ENCODE data around the gene MCCD1.
"Not testable (repeated sequence)": the region's sequence is repeated elsewhere in the genome, so short reads cannot be mapped to it uniquely, and the experiment has no call there.

Gene MCCD1

DNA sequence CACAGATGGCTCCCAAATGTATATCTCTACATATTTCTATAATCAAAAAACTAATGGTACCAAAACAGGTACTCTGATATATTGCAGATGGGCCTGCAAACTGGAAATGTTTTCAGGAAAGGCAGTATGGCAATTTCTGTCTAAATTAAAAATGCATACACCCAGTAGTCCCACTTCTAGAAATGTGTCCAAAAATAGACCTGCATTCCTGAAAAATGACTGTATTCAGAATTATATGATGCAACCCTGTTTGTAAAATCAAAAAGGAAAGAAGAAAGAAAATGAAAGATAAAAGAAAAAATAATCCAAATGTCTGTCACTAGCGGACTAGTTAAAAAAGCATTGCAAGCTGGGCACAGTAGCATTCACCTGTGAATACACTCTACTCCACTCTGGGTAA, 43.7 kb upstream of the MCCD1 start:
- H3K27me3 ChIP-seq (ENCODE audit: insufficient read depth, low read depth, severe bottlenecking): no peaks in the 10 kb centered on the region
- no peak overlapping the region for H3K4me3 ChIP-seq (ENCODE audit: low read depth, low read length)
- TF ChIP-seq, protein P1, sequence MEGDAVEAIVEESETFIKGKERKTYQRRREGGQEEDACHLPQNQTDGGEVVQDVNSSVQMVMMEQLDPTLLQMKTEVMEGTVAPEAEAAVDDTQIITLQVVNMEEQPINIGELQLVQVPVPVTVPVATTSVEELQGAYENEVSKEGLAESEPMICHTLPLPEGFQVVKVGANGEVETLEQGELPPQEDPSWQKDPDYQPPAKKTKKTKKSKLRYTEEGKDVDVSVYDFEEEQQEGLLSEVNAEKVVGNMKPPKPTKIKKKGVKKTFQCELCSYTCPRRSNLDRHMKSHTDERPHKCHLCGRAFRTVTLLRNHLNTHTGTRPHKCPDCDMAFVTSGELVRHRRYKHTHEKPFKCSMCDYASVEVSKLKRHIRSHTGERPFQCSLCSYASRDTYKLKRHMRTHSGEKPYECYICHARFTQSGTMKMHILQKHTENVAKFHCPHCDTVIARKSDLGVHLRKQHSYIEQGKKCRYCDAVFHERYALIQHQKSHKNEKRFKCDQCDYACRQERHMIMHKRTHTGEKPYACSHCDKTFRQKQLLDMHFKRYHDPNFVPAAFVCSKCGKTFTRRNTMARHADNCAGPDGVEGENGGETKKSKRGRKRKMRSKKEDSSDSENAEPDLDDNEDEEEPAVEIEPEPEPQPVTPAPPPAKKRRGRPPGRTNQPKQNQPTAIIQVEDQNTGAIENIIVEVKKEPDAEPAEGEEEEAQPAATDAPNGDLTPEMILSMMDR (IDR thresholded peaks at IDR 0.05; ENCODE audit: low read depth, low read length): no peak
- DNase-seq: no peak
- H3K27ac ChIP-seq: no peak overlapping the region
- H3K36me3 ChIP-seq: no peaks in the 10 kb centered on the region
- H3K9me3 ChIP-seq (ENCODE audit: severe bottlenecking): no peaks in the 10 kb centered on the region

DNA sequence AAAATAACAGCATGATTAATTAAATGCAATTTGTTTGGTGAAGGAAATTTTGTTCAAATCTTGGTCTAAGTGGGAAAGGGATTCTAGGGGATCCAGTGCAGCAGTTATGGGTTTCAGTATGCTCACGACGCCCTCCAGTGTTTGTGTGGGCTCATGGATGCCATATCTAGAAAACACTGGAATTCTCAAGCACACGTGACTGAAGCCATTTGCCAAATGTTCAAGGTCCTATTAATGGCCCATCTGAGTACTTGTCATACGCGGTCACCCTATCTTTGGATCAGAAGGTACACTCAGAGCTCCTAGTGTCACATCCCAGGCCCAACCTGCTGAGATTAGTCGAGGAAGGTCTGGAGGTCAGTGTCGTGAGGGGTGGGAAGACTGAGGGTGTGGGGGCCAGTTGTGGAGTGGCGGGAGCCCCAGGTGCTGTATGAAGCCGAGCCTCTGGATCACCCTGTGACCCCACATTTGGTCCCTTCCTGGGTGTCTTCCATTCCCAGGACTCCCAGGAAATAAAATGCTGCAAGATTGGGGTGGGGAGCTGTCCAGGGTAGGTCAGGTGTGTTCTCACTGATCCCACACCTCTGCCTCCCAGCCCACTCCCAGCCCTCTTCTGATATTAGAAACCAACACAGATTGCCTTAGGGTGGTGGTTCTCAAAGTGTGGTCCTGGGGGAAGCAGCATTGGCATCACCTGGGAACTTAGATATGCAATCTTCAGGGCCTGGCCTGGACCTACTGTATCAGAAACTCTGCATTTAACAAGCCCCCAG, 42.5 kb upstream of the MCCD1 start:
- not testable (repeated sequence) for H3K9me3 ChIP-seq (ENCODE audit: severe bottlenecking); H3K27ac ChIP-seq; H3K36me3 ChIP-seq; H3K4me3 ChIP-seq (ENCODE audit: low read depth, low read length); H3K27me3 ChIP-seq (ENCODE audit: insufficient read depth, low read depth, severe bottlenecking)
- DNase-seq: peak; percentile 2

DNA sequence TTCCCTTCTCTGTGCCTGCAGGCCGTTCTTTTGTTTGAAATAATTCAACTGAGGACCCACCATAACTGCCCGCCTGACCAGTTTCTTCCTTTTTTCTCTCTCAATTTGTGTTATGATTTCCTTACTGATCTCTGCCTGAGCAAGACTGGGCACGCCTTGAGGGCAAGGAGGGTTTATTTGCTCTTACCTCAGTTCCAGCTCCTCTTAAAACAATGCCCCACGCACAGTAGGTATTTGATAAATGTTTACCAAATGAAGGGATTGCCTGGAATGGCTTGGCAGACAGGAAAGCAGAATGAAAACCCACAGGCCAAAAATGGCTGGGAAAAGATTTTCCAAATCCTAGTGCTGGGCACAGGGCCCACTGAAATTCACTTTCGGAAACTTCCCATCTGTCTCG, 41.1 kb upstream of the MCCD1 start:
- not testable (repeated sequence) for H3K27me3 ChIP-seq (ENCODE audit: insufficient read depth, low read depth, severe bottlenecking); H3K4me3 ChIP-seq (ENCODE audit: low read depth, low read length); H3K36me3 ChIP-seq; H3K9me3 ChIP-seq (ENCODE audit: severe bottlenecking)
- H3K27ac ChIP-seq: peak overlapping the region; percentile 24; the same call in 1 of the 2 replicates
- DNase-seq: peak; percentile 3

DNA sequence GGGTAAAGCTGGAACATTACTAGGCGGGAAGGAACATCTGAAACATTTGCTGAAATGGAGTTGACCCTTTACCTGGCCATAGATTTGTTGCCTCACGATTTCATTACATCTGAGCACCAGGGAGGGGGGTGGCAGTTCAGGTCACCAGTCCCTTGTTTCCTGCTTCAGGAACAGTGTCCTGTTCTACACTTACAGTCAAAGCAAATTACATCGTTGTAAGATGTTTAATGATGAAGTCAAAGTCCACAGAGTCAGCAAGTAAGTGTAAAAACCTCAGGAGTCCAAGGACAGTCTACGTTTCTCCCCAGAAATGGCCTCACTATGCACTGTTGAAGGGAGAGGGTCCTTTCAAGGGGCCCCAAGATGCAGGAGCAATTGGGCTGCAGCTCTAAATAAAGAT, 39.7 kb upstream of the MCCD1 start:
- TF ChIP-seq, protein P1 (IDR thresholded peaks at IDR 0.05; ENCODE audit: low read depth, low read length): no peak
- peaks cover under 1% of the 10 kb centered on the region for H3K27me3 ChIP-seq (ENCODE audit: insufficient read depth, low read depth, severe bottlenecking)
- no peak overlapping the region for H3K27ac ChIP-seq
- H3K4me3 ChIP-seq (ENCODE audit: low read depth, low read length): no peak overlapping the region
- peak; percentile 4 for DNase-seq
- H3K36me3 ChIP-seq: no peaks in the 10 kb centered on the region
- H3K9me3 ChIP-seq (ENCODE audit: severe bottlenecking): no peaks in the 10 kb centered on the region

DNA sequence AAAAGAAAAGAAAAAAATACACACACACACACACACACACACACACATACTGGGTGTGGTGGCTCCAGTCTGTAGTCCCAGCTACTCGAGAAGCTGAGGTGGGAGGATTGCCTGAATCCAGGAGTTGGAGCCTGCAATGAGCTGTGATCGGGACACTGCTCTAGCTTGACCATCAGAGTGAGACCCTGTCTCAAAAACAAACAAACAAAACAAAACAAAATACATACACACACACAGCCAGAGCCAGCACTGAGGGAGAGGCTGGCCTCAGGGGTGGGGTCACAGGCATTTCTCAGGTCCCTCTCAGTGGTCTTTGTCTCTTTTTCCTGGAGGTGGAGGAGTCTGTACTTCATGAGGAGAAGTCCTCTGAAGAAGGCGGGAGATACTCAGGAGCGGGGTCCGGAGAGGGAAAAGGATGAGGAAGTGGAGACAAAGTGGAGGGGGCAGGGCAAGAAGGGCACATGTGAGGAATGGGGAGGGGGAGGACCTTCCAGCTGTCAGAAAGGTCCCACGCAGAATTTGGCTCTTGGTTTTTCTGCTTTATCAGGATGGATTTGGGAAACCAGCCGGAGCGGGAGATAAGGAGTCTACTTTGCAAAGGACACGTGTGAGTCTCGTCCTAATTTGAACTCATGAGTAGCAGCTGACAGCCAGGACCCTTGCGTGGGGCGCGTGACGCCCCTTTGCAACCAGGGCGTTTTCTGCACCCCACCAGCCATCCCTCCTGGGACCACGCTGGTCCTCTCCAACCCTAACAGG, 38.5 kb upstream of the MCCD1 start:
- TF ChIP-seq, protein P1 (IDR thresholded peaks at IDR 0.05; ENCODE audit: low read depth, low read length): no peak
- H3K27me3 ChIP-seq (ENCODE audit: insufficient read depth, low read depth, severe bottlenecking): peaks cover 2% of the 10 kb centered on the region
- H3K4me3 ChIP-seq (ENCODE audit: low read depth, low read length): no peak overlapping the region
- no peaks in the 10 kb centered on the region for H3K36me3 ChIP-seq
- no peak for DNase-seq
- H3K27ac ChIP-seq: no peak overlapping the region
- H3K9me3 ChIP-seq (ENCODE audit: severe bottlenecking): no peaks in the 10 kb centered on the region

DNA sequence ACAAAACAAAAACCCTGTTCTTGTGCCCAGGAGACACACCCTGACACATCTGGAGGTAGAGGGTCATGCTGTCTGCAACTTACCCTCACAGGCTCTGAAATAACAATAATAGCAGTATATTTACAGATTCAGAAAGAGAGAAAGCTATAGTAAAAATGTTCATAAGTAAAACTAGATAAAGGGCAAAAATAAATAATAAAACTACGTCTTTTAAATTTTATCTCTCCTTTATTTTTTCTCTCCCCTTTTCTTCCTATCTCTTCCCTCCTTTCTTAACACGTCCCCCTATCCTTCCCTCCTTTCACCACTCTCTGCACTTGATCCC, 35.2 kb upstream of the MCCD1 start:
- DNase-seq; H3K27ac ChIP-seq; H3K9me3 ChIP-seq (ENCODE audit: severe bottlenecking); H3K27me3 ChIP-seq (ENCODE audit: insufficient read depth, low read depth, severe bottlenecking); H3K36me3 ChIP-seq: not testable (repeated sequence)
- peak overlapping the region; percentile 74; the same call in 1 of the 2 replicates for H3K4me3 ChIP-seq (ENCODE audit: low read depth, low read length)

DNA sequence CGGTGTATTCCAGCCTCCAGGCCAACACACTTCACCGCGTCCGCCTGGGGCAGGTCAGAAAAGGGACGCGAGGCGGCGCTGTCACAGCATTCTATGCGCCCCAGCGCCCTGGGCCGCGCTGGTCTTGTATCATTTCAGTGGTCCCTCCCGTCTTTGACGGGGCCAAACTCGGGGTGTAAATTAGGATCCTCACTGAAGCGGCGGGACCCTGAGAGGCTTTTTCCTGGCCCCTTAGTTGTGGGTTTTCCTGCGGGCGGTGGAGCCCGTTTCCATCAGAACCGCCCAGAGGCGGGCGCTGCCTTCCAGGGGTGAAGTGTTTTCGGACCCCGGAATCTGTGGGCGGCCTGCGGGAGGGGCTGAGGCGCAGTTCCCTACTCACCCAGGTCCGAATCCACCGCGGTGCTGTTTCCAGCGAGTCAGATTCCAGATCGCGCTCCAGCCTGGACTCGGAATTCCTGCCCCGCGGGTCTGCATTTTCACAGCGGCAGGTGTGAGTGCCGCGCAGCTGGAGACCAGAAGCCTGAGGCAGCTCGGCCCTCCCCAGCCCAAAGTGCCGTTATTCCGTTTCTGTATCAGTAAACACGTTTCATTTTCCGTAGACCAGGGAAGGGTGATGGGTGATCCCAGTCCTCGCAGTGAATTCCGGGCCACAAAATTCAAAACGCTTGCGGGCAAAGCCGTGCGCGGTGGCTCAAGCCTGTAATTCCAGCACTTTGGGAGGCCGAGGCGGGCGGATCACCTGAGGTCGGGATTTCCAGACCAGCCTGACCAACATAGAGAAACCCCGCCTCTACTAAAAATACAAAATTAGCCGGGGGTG, 34.7 kb upstream of the MCCD1 start:
- Histone ChIP-seq H3K27ac (peak overlapping the region; percentile 8; the same call in 1 of the 2 replicates), H3K4me3 (ENCODE audit: low read depth, low read length) (peak overlapping the region; percentile 74), H3K36me3 (no peaks in the 10 kb centered on the region), H3K9me3 (ENCODE audit: severe bottlenecking) (no peaks in the 10 kb centered on the region), H3K27me3 (ENCODE audit: insufficient read depth, low read depth, severe bottlenecking) (peaks cover 2% of the 10 kb centered on the region)
- peak; percentile 90 for DNase-seq
- TF ChIP-seq, protein P1 (IDR thresholded peaks at IDR 0.05; ENCODE audit: low read depth, low read length): peak; percentile 99
